Transverse colon (tissue), 4 donors: ENCODE measurements around the gene DENND1C. TPM values are rescaled to one million over a fixed set of nuclear protein-coding genes. Genes with fewer than 3 reads are reported as not detected.

Source experiments
- DNase-seq: peaks from one replicate; pipeline ENCODE4 v3.0.0-alpha.2; 2019
- H3K27ac ChIP-seq, 4 donors: fragments of 200-600 bp; sonication (generic); 2 replicates each; pipeline ENCODE4 v1.5.1; 2016 to 2018; ENCODE audit warnings: inconsistent platforms in 4 of 4
- H3K27me3 ChIP-seq: fragments of 200-600 bp; sonication (generic); 2 replicates; pipeline ENCODE4 v1.5.1; 2017; ENCODE audit warnings: inconsistent platforms
- H3K36me3 ChIP-seq, 4 donors: fragments of 200-600 bp; sonication (generic); 2 replicates each; pipeline ENCODE4 v1.5.1; 2017 to 2019; ENCODE audit warnings: inconsistent platforms in 4 of 4
- H3K4me1 ChIP-seq, 4 donors: fragments of 200-600 bp; sonication (generic); 2 replicates each; pipeline ENCODE4 v1.5.1; 2017 to 2020; ENCODE audit warnings: inconsistent platforms in 4 of 4
- H3K4me3 ChIP-seq, 4 donors: fragments of 200-600 bp; sonication (generic); 1 replicate in 1 of 4; 2 replicates in 3 of 4; pipeline versions ENCODE4 v1.5.1 to v1.6.1; 2017 to 2019; ENCODE audit warnings: inconsistent platforms in 4 of 4
- H3K9me3 ChIP-seq, 2 donors: fragments of 200-600 bp; sonication (generic); 2 replicates each; pipeline ENCODE4 v1.5.1; 2017 to 2019; ENCODE audit warnings: inconsistent platforms in 2 of 2
- EP300 ChIP-seq: sonication (generic); formaldehyde crosslinking; IDR thresholded peaks from one replicate; pipeline ENCODE4 v1.6.1; 2017; ENCODE audit warnings: antibody characterized with exemption, low read depth
- POLR2A ChIP-seq: fragments of 450-650 bp; IDR thresholded peaks from one replicate; pipeline ENCODE4 v1.6.1; 2016; ENCODE audit warnings: antibody characterized with exemption, mild to moderate bottlenecking, moderate library complexity
- POLR2AphosphoS5 ChIP-seq, 3 donors: sonication (generic); formaldehyde crosslinking; IDR thresholded peaks; one replicate each; pipeline ENCODE4 v1.6.1; 2016; ENCODE audit warnings: antibody characterized with exemption in 3 of 3
- WGBS, 2 donors: methylation state at CpG; one replicate each; pipeline ENCODE4 v1.1.5; 2018; ENCODE audit warnings: low coverage in 1 of 2; 5-methylcytosine and 5-hydroxymethylcytosine counted together
- in situ Hi-C, 4 donors: fragments of 200-750 bp; cut with MboI; loops; one replicate each; pipeline versions ENCODE4 v1.15.0 to v1.15.1; 2017; ENCODE audit warnings: low sequenced_read_pairs in 3 of 4, low pct_ligation_motif_present in 1 of 4, low pct_unique_long_range_greater_than_20kb in 1 of 4
- intact Hi-C: fragments of 100-400 bp; cut with DNase I; formaldehyde crosslinking; loops from one replicate; pipeline ENCODE4 v1.15.1; 2023; ENCODE audit warnings: low total_unique reads
- total RNA-seq, 4 donors: library from RNA; depleted of rRNA; stranded (reverse); fragments of >200 nt; gene quantifications; one replicate each; pipeline ENCODE4 v1.1.0, GENCODE V29; 2016
- TF ChIP-seq, protein P1 (sequence below), 5 experiments: fragments of 200-600 bp in 3 of 5; fragments of 450-650 bp in 2 of 5; sonication (generic) in 3 of 5; IDR thresholded peaks; 1 replicate in 2 of 5; 2 replicates in 3 of 5; pipeline ENCODE4 v1.5.1; 2016 to 2017; ENCODE audit warnings: antibody characterized with exemption in 5 of 5, inconsistent platforms in 3 of 5, mild to moderate bottlenecking in 2 of 5, moderate library complexity in 1 of 5

The DENND1C gene
- total RNA-seq, 4 donors from 2014 or later: 0.40 to 7.5 (median 5.0) TPM

DNA sequence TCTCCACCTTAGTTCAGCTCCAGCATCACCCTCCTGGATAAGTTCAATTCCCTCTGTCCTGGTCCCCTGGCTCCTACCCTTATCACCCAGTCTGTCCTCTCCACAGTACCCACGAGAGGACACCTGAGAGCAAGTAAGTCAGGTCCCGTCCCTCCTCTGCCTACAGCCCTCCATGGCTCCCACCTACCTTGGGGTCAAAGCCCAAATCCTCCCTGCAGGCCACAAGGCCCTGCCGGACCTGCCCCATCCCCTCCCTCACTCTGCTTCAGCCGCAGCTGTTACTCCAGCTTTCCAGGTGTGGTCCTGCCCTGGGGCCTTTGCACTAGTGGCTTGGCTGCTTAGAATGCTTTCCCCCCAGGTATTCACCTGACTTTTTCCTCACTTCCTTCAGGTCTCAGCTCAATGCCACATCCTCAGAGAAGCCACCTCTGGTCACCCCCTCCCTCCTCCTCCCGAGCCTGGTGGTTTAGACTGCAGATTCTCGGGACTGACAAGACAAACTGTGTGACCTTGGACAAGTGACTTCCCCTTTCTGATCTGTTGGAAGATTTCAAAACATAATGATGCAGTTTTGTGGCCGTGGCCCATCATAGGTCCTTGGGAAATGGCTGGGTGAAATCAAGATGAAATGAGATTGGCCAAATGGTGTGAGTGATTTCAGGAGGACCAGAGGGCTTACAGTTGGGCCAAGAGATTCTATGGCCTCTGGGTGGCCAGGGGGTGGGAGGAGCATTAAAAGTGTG lies 16.9 kb upstream of the DENND1C start:
- peaks cover 39% of the 10 kb centered on the region for H3K27me3 ChIP-seq
- in situ Hi-C loops (no loop called here), intact Hi-C loops (no loop called here)
- WGBS, 2 donors: 51 to 58% methylated on average over 3 to 7 of the region's 7 CpGs
- no peaks in the 10 kb centered on the region for H3K36me3 ChIP-seq
- H3K4me1 ChIP-seq: peaks cover 0 to 11% (median 10%) of the 10 kb centered on the region in 4 donors
- H3K27ac ChIP-seq: no peak overlapping the region
- TF ChIP-seq EP300 (no peak), POLR2AphosphoS5 (IDR thresholded peaks at IDR 0.05) (no peak)
- TF ChIP-seq, protein P1, sequence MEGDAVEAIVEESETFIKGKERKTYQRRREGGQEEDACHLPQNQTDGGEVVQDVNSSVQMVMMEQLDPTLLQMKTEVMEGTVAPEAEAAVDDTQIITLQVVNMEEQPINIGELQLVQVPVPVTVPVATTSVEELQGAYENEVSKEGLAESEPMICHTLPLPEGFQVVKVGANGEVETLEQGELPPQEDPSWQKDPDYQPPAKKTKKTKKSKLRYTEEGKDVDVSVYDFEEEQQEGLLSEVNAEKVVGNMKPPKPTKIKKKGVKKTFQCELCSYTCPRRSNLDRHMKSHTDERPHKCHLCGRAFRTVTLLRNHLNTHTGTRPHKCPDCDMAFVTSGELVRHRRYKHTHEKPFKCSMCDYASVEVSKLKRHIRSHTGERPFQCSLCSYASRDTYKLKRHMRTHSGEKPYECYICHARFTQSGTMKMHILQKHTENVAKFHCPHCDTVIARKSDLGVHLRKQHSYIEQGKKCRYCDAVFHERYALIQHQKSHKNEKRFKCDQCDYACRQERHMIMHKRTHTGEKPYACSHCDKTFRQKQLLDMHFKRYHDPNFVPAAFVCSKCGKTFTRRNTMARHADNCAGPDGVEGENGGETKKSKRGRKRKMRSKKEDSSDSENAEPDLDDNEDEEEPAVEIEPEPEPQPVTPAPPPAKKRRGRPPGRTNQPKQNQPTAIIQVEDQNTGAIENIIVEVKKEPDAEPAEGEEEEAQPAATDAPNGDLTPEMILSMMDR (IDR thresholded peaks at IDR 0.05): no peak
- H3K9me3 ChIP-seq: no peaks in the 10 kb centered on the region
- DNase-seq: no peak
- H3K4me3 ChIP-seq: no peak overlapping the region

DNA sequence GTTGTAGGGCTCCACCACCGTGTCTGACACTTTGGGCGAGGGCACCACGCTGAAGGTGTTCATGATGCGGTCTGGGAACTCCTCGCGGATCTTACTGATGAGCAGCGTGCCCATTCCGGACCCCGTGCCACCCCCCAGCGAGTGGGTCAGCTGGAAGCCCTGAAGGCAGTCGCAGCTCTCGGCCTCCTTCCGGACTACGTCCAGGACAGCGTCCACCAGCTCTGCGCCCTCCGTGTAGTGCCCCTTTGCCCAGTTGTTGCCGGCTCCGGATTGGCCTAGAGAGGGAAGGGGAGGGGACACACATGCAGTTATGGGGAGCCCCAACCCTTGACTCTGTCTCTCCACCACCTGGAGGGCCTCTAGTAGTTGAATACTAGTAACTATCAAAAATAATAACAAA lies 14.4 kb upstream of the DENND1C start:
- intact Hi-C loops (no loop called here), in situ Hi-C loops (no loop called here)
- Histone ChIP-seq H3K4me3 (no peak overlapping the region), H3K9me3 (no peaks in the 10 kb centered on the region), H3K27ac (no peak overlapping the region), H3K4me1 (peaks cover 0 to 4% (median 0%) of the 10 kb centered on the region in 4 donors), H3K27me3 (peaks cover 14% of the 10 kb centered on the region), H3K36me3 (no peaks in the 10 kb centered on the region)
- DNase-seq: no peak
- WGBS, 2 donors: 97 to 99% methylated on average over 6 to 17 of the region's 19 CpGs
- TF ChIP-seq POLR2AphosphoS5 (IDR thresholded peaks at IDR 0.05) (no peak), POLR2A (no peak), EP300 (no peak)
- TF ChIP-seq, protein P1 (IDR thresholded peaks at IDR 0.05): no peak

DNA sequence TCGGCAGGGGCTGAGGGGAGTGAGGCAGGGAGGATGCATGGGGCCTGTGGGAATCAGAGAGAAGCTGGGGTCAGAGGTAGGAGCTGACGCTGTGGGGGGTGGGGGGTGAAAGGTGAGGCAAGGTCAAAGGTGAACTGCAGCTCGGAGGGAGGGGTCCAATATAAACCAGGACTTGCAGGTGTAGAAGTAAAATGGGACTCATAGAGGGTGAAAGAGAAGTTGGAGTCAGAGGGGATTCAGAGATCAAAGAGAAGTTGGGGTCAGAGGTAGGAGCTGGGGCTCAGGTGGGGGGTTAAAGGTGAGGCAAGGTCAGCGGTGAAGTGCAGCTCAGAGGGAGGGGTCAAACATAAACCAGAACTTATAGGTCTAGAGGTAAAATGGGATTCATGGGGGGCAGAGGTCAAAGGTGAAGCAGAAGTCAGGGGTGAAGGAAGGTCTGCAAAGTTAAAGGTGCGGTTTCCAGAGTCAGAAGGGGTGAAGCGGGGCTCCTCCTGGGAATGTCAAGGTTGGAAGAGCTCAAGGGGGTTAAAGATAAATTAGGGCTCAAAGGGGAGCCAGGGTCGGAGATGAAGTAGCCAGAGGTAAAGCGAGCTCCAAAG lies 12.9 kb upstream of the DENND1C start:
- DNase-seq: no peak
- no peak overlapping the region for H3K27ac ChIP-seq
- H3K9me3 ChIP-seq: no peaks in the 10 kb centered on the region
- peaks cover 0 to 2% (median 0%) of the 10 kb centered on the region in 4 donors for H3K4me1 ChIP-seq
- WGBS, 2 donors: 66 to 75% methylated on average over 8 of the region's 8 CpGs
- TF ChIP-seq EP300 (no peak), POLR2A (no peak), POLR2AphosphoS5 (IDR thresholded peaks at IDR 0.05) (no peak)
- TF ChIP-seq, protein P1 (IDR thresholded peaks at IDR 0.05): no peak
- in situ Hi-C loops (no loop called here), intact Hi-C loops (no loop called here)
- no peaks in the 10 kb centered on the region for H3K36me3 ChIP-seq
- no peak overlapping the region for H3K4me3 ChIP-seq
- no peaks in the 10 kb centered on the region for H3K27me3 ChIP-seq

DNA sequence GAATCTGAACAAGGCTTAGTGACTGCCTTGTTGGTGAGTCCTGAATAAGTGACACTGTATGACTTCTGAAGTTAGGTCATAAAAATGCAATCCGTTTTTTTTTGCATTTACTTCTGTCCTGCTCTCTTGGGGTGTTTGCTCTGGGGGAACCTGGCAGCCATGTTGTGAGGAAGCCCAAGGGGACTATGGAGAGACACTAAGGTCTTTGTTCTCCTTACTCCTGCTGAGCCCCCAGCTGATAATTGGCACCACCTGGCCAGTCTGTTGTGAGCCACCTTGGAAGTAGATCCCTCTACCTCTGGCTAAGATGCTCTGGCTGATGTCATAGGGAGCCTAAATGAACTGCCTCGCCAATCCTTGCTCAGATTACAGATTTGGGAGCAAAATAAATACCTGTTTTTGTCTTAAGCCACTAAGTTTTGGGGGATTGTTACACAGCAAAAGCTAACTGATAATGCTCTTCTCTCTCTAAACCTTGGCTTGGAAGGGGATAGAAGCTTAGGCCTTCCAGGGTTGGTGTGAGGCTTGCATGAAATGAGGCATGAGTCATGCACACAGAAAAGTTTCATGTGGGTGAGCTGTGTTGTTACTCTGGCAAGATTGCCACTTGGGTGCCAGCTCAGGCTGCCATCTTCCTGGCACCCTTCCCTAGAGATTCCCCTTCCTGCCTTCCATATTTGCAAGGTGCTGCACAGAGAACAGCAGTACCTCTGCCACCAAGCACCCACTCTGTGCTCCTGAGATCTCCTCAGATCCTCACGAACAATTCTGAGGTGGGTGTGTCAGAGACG lies 10.4 kb upstream of the DENND1C start:
- no peaks in the 10 kb centered on the region for H3K4me1 ChIP-seq
- intact Hi-C loops: no loop called here
- no peak overlapping the region for H3K4me3 ChIP-seq
- TF ChIP-seq, protein P1 (IDR thresholded peaks at IDR 0.05): no peak
- no peak for TF ChIP-seq POLR2AphosphoS5 (IDR thresholded peaks at IDR 0.05)
- no peak for TF ChIP-seq POLR2A
- TF ChIP-seq EP300: no peak
- WGBS, 2 donors: 82% methylated on average over 4 of the region's 4 CpGs; no CpG with 5 or more reads in 1 of the 2 donors
- H3K36me3 ChIP-seq: no peaks in the 10 kb centered on the region
- H3K27me3 ChIP-seq: no peaks in the 10 kb centered on the region
- no peak for DNase-seq
- no peaks in the 10 kb centered on the region for H3K9me3 ChIP-seq
- H3K27ac ChIP-seq: no peak overlapping the region
- in situ Hi-C loops: no loop called here
